Progenitor cell of endocrine pancreas (in vitro differentiated cells): ENCODE data around the gene NOTCH2NLA. TPM values are rescaled to one million over a fixed set of nuclear protein-coding genes. Genes with fewer than 3 reads are reported as not detected.
A peak's percentile ranks its signal among the peaks of the same experiment; 100 is the strongest.
"Not testable (repeated sequence)": the region's sequence is repeated elsewhere in the genome, so short reads cannot be mapped to it uniquely, and the experiment has no call there.

Experiments used
- DNase-seq: peaks from one replicate; pipeline ENCODE4 v3.0.0; 2021; ENCODE audit warnings: low spot score; ENCODE audit not compliant: unreplicated experiment
- H3K27ac Mint-ChIP-seq: 2 replicates; pipeline ENCODE4 v1.8.0; 2021; ENCODE audit warnings: mild to moderate bottlenecking, moderate library complexity, mixed read lengths
- H3K27me3 Mint-ChIP-seq: 2 replicates; pipeline ENCODE4 v1.8.0; 2021; ENCODE audit warnings: mixed read lengths
- H3K36me3 Mint-ChIP-seq: 2 replicates; pipeline ENCODE4 v1.8.0; 2022; ENCODE audit warnings: mixed read lengths; ENCODE audit not compliant: insufficient read depth
- H3K4me1 Mint-ChIP-seq: 2 replicates; pipeline ENCODE4 v1.8.0; 2021; ENCODE audit warnings: low read depth, mixed read lengths
- H3K4me3 Mint-ChIP-seq: 2 replicates; pipeline ENCODE4 v1.8.0; 2021; ENCODE audit warnings: low read depth, mild to moderate bottlenecking, moderate library complexity, mixed read lengths
- H3K9me3 Mint-ChIP-seq: 2 replicates; pipeline ENCODE4 v1.8.0; 2021; ENCODE audit warnings: low read depth, mixed read lengths
- CTCF ChIP-seq: fragments of 200-600 bp; sonication (generic); IDR thresholded peaks from one replicate; pipeline ENCODE4 v1.5.0; 2021; ENCODE audit warnings: antibody characterized with exemption, mild to moderate bottlenecking; ENCODE audit not compliant: unreplicated experiment
- total RNA-seq: library from RNA; stranded (reverse); gene quantifications from 2 replicates; pipeline ENCODE4 v1.2.1, GENCODE V29; 2021

NOTCH2NLA gene
- total RNA-seq, 1 donor from 2014 or later, result 42.2 TPM

- not testable (repeated sequence) for H3K27me3 Mint-ChIP-seq, H3K36me3 Mint-ChIP-seq, DNase-seq, H3K27ac Mint-ChIP-seq, H3K4me1 Mint-ChIP-seq, H3K4me3 Mint-ChIP-seq, H3K9me3 Mint-ChIP-seq
- peak; percentile 36 for TF ChIP-seq CTCF
Measured at GRCh38 chr1:146144465-146144864, 84.4 kb downstream of the NOTCH2NLA start, which contains the start of gene NBPF10. NBPF10 (minus strand) TSS chr1:146144804; CDS start chr1:146144769, 35 bp downstream.

Other genes starting within 250 kb of the NOTCH2NLA start
- 38.1 and 38.8 TPM in 2 replicates for gene TXNIP, start 232.4 kb downstream of the NOTCH2NLA start, total RNA-seq
- not detected in 2 replicates for gene HJV, start 207.3 kb downstream of the NOTCH2NLA start, total RNA-seq
- 3.4 and 3.6 TPM in 2 replicates for gene NBPF10, start 84.2 kb downstream of the NOTCH2NLA start, total RNA-seq